Measurements from ENCODE around the gene DNPH1.

DNA sequence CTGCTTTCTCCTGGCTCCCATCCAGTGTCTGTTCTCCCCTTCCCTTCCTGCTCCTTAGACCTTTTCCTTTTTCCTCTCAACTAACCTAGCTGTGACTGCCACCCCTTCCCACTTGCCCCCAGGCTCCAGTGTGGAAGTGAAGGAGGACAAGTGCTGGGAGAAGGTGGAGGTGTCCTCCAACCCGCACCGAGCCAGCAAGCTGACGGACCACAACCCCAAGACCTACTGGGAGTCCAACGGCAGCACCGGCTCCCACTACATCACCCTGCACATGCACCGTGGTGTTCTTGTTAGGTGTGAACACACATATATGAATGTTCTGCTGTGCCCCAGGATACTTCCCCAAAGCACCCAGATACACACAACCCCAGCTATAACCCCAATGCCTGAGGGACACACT, 28.7 kb downstream of the DNPH1 start:
- TF ChIP-seq GATA3 (IDR thresholded peaks at IDR 0.05; ENCODE audit: low read depth, low read length) (no peak), GATA2 (IDR thresholded peaks at IDR 0.05; ENCODE audit: low read depth, low read length) (no peak)
